Thyroid gland (tissue), 4 donors: ENCODE data around the gene SCIN.

Experiments used
- POLR2A ChIP-seq, 2 donors: fragments of 450-650 bp; IDR thresholded peaks; one replicate each; pipeline ENCODE4 v1.6.1; 2017; ENCODE audit warnings: antibody characterized with exemption in 2 of 2, mild to moderate bottlenecking in 2 of 2, moderate library complexity in 1 of 2
- TF ChIP-seq, protein P1 (sequence below), 6 experiments: fragments of 200-600 bp in 3 of 6; fragments of 450-650 bp in 3 of 6; sonication (generic) in 3 of 6; IDR thresholded peaks; one replicate each; pipeline ENCODE4 v1.5.1; 2016 to 2019; ENCODE audit warnings: antibody characterized with exemption in 6 of 6, mild to moderate bottlenecking in 2 of 6, inconsistent platforms in 1 of 6, moderate library complexity in 1 of 6

DNA sequence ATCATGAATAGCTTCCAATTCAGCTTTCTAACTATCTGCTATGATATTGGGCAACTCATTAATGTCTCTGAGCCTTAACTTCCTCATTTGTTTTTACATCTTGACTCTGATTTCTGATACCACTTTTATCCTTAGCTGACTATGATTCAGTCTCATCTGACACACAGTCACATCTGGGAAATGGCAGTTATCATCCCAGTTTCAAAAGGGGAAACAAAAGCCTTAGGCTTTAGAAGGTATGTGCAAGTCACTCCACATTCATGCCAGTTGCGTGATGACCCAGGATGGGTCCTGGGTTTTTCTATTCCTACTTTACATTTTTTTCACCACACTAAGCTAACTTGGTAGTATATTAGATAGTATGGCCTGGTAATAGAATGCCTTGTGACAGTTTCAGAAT, 12.7 kb downstream of the SCIN start:
- TF ChIP-seq, protein P1, sequence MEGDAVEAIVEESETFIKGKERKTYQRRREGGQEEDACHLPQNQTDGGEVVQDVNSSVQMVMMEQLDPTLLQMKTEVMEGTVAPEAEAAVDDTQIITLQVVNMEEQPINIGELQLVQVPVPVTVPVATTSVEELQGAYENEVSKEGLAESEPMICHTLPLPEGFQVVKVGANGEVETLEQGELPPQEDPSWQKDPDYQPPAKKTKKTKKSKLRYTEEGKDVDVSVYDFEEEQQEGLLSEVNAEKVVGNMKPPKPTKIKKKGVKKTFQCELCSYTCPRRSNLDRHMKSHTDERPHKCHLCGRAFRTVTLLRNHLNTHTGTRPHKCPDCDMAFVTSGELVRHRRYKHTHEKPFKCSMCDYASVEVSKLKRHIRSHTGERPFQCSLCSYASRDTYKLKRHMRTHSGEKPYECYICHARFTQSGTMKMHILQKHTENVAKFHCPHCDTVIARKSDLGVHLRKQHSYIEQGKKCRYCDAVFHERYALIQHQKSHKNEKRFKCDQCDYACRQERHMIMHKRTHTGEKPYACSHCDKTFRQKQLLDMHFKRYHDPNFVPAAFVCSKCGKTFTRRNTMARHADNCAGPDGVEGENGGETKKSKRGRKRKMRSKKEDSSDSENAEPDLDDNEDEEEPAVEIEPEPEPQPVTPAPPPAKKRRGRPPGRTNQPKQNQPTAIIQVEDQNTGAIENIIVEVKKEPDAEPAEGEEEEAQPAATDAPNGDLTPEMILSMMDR (IDR thresholded peaks at IDR 0.05), result no peak
- no peak for TF ChIP-seq POLR2A (IDR thresholded peaks at IDR 0.05)
